SK-N-MC (cell line): ENCODE measurements around the gene WDR49.

Experiments
- EZH2 ChIP-seq: fragments of 200-600 bp; sonication (generic); IDR thresholded peaks from one replicate; pipeline ENCODE4 v1.6.1; 2017; ENCODE audit warnings: antibody characterized with exemption
- POLR2AphosphoS5 ChIP-seq: IDR thresholded peaks from 2 replicates; pipeline ENCODE4 v1.6.1; 2012; ENCODE audit warnings: mild to moderate bottlenecking, low read depth, low read length, borderline replicate concordance

DNA sequence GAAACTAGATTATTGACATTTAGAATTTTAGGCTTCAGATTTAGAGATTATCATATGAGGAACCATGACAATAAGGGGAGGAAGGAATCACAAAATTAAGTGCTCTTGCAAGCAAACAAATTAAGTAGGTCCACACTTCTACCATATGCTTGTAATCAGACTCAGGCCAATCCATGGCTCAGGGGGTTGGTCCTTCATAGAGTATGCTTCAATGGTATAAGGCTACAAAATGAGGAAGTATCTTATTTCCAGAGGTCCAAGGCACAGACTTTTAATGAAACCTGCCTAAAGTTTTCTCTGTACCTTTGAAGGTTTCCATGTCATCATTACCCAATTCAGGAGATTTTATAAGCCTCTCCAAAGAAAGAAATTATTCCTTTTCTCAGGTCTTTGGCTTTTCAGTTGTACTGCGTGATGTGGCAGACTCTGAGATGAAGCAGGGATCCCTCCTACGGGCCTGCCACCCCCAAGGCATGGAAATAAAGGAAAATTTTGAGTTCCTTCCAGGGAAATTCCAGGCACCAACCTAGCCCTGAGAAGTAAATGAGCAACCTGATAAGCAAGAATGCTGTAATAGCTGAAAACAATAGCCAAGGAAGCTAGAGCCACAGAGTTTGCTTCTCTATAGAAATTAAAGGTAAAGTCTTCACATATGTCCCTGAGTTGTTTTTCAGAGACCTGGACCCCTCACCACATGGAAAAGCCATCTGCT lies 216.2 kb downstream of the WDR49 start:
- no peak for TF ChIP-seq EZH2
- no peak for TF ChIP-seq POLR2AphosphoS5
